NOMO-1 treated with dmso at 0.1 percent for 144 hours (cell line): ENCODE measurements around the gene KBTBD7.
"Not testable (repeated sequence)": the region's sequence is repeated elsewhere in the genome, so short reads cannot be mapped to it uniquely, and the experiment has no call there.

Experiments
- DNase-seq: peaks from one replicate; lab custom pipeline; 2025; ENCODE audit not compliant: unreplicated experiment; lab: John Stamatoyannopoulos, UW

Gene KBTBD7

GRCh38 chr13:41196620-41197019, 2.3 kb upstream of the KBTBD7 start:
- DNase-seq, result no peak

GRCh38 chr13:41196011-41196410, 1.6 kb upstream of the KBTBD7 start:
- DNase-seq, result no peak

- DNase-seq, result no peak
These were observed 900 bp downstream of the KBTBD7 start for GRCh38 chr13:41193469-41193868.

GRCh38 chr13:41188584-41188983, 5.8 kb downstream of the KBTBD7 start:
- no peak for DNase-seq

- no peak for DNase-seq
These were observed 7.9 kb downstream of the KBTBD7 start for GRCh38 chr13:41186481-41186880.

GRCh38 chr13:41182231-41182630, 12.1 kb downstream of the KBTBD7 start:
- DNase-seq, result no peak

GRCh38 chr13:41179593-41180250, 14.6 kb downstream of the KBTBD7 start:
- DNase-seq, result no peak

- DNase-seq, result no peak
These were observed 16.3 kb downstream of the KBTBD7 start for GRCh38 chr13:41178040-41178439.

GRCh38 chr13:41177616-41178015, 16.8 kb downstream of the KBTBD7 start:
- DNase-seq, result peak; percentile 61

- not testable (repeated sequence) for DNase-seq
These were observed 18.8 kb downstream of the KBTBD7 start for GRCh38 chr13:41175576-41175975.

- no peak for DNase-seq
These were observed 32.2 kb downstream of the KBTBD7 start for GRCh38 chr13:41162151-41162550.

GRCh38 chr13:41159174-41159573, 35.2 kb downstream of the KBTBD7 start:
- no peak for DNase-seq

- DNase-seq, result no peak
These were observed 37.2 kb downstream of the KBTBD7 start for GRCh38 chr13:41157048-41157717.

GRCh38 chr13:41156620-41157019, 37.7 kb downstream of the KBTBD7 start:
- DNase-seq, result no peak

- no peak for DNase-seq
These were observed 40.3 kb downstream of the KBTBD7 start for GRCh38 chr13:41154042-41154441.

- DNase-seq, result no peak
These were observed 42.4 kb downstream of the KBTBD7 start for GRCh38 chr13:41152005-41152404.

GRCh38 chr13:41150058-41150457, 44.3 kb downstream of the KBTBD7 start:
- no peak for DNase-seq

GRCh38 chr13:41148419-41149283, 45.7 kb downstream of the KBTBD7 start:
- no peak for DNase-seq

- no peak for DNase-seq
These were observed 49.0 kb downstream of the KBTBD7 start for GRCh38 chr13:41145136-41145908.

- DNase-seq, result no peak
These were observed 49.8 kb downstream of the KBTBD7 start for GRCh38 chr13:41144576-41144975.
